ENCODE data around the gene SERP2.

- TF ChIP-seq, protein P1, sequence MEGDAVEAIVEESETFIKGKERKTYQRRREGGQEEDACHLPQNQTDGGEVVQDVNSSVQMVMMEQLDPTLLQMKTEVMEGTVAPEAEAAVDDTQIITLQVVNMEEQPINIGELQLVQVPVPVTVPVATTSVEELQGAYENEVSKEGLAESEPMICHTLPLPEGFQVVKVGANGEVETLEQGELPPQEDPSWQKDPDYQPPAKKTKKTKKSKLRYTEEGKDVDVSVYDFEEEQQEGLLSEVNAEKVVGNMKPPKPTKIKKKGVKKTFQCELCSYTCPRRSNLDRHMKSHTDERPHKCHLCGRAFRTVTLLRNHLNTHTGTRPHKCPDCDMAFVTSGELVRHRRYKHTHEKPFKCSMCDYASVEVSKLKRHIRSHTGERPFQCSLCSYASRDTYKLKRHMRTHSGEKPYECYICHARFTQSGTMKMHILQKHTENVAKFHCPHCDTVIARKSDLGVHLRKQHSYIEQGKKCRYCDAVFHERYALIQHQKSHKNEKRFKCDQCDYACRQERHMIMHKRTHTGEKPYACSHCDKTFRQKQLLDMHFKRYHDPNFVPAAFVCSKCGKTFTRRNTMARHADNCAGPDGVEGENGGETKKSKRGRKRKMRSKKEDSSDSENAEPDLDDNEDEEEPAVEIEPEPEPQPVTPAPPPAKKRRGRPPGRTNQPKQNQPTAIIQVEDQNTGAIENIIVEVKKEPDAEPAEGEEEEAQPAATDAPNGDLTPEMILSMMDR (IDR thresholded peaks at IDR 0.05; ENCODE audit: poor library complexity, severe bottlenecking): no peak
- TF ChIP-seq POLR2AphosphoS5 (IDR thresholded peaks at IDR 0.05): no peak
Observed at GRCh38 chr13:44374348-44374712, 706 bp downstream of the SERP2 start.

All from neural cell (in vitro differentiated cells).